Astrocyte of the cerebellum (primary cell): Measurements from ENCODE around the gene HSD17B11.
"Not testable (repeated sequence)": the region's sequence is repeated elsewhere in the genome, so short reads cannot be mapped to it uniquely, and the experiment has no call there.

Source experiments
- DNase-seq: peaks from one replicate; pipeline ENCODE4 v3.0.0-alpha.2; 2011; ENCODE audit warnings: low read depth
- H3K4me3 ChIP-seq: 2 replicates; pipeline ENCODE4 v1.5.1; 2011; ENCODE audit warnings: mild to moderate bottlenecking, low read depth, low read length, moderate library complexity
- CTCF ChIP-seq: IDR thresholded peaks from 2 replicates; pipeline ENCODE4 v1.5.1; 2012; ENCODE audit warnings: low read length, low read depth, moderate library complexity, mild to moderate bottlenecking; ENCODE audit errors: missing control alignments
- in situ Hi-C: cut with HindIII; loops from 2 replicates; pipeline ENCODE4 v1.10.0; 2017; ENCODE audit warnings: low sequenced_read_pairs

HSD17B11 gene

GRCh38 chr4:87405211-87405820 is 14.3 kb upstream of the HSD17B11 start:
- no peak for TF ChIP-seq CTCF
- no peak overlapping the region for H3K4me3 ChIP-seq
- no peak for DNase-seq
- in situ Hi-C loops = no loop called here

GRCh38 chr4:87403732-87404131 is 12.7 kb upstream of the HSD17B11 start:
- in situ Hi-C loops, DNase-seq, H3K4me3 ChIP-seq: not testable (repeated sequence)

- TF ChIP-seq CTCF = no peak
- in situ Hi-C loops = no loop called here
- no peak for DNase-seq
- H3K4me3 ChIP-seq = no peak overlapping the region
Observed at GRCh38 chr4:87399954-87400353, 9.0 kb upstream of the HSD17B11 start.

GRCh38 chr4:87399148-87399547 is 8.2 kb upstream of the HSD17B11 start:
- H3K4me3 ChIP-seq = no peak overlapping the region
- DNase-seq = no peak
- no peak for TF ChIP-seq CTCF
- in situ Hi-C loops = no loop called here

- in situ Hi-C loops, DNase-seq, H3K4me3 ChIP-seq: not testable (repeated sequence)
Observed at GRCh38 chr4:87395851-87396250, 4.9 kb upstream of the HSD17B11 start.

GRCh38 chr4:87395073-87395472 is 4.1 kb upstream of the HSD17B11 start:
- in situ Hi-C loops, H3K4me3 ChIP-seq, DNase-seq: not testable (repeated sequence)

GRCh38 chr4:87392183-87392582 is 1.2 kb upstream of the HSD17B11 start:
- TF ChIP-seq CTCF = no peak
- no peak for DNase-seq
- no peak overlapping the region for H3K4me3 ChIP-seq
- in situ Hi-C loops = no loop called here

GRCh38 chr4:87391576-87392054 is 627 bp upstream of the HSD17B11 start:
- no peak for TF ChIP-seq CTCF
- no peak for DNase-seq
- H3K4me3 ChIP-seq = peak overlapping the region; percentile 60
- in situ Hi-C loops = no loop called here
